ENCODE measurements around the gene SCGB3A2.

Gene SCGB3A2

GRCh38 chr5:147878066-147878759 lies at the start of gene SCGB3A2:
TSS of gene SCGB3A2 (plus strand) at chr5:147878711. CDS start at chr5:147878804, 93 bp downstream.
- Histone ChIP-seq H3K27ac (no peak within 1 kb of the TSS), H3K27me3 (replicated peaks) (no peaks in the 10 kb centered on the region), H3K4me3 (ENCODE audit: low read depth, low read length) (no peak within 1 kb of the TSS), H3K36me3 (replicated peaks) (no peaks in the 10 kb centered on the region)
- in situ Hi-C loops (cut with HindIII; ENCODE audit: low pct_ligation_motif_present, low sequenced_read_pairs): no loop called here
- DNase-seq: no peak
- TF ChIP-seq CTCF (IDR thresholded peaks at IDR 0.05; ENCODE audit: low read depth, low read length, missing control alignments): no peak

- H3K27me3 ChIP-seq (replicated peaks): no peaks in the 10 kb centered on the region
- no peak overlapping the region for H3K27ac ChIP-seq
- in situ Hi-C loops (cut with HindIII; ENCODE audit: low pct_ligation_motif_present, low sequenced_read_pairs): no loop called here
- no peak overlapping the region for H3K4me3 ChIP-seq (ENCODE audit: low read depth, low read length)
- no peaks in the 10 kb centered on the region for H3K36me3 ChIP-seq (replicated peaks)
- no peak for DNase-seq
- no peak for TF ChIP-seq CTCF (IDR thresholded peaks at IDR 0.05; ENCODE audit: low read depth, low read length, missing control alignments)
These were observed 48.5 kb upstream of the SCGB3A2 start for GRCh38 chr5:147830035-147830434.

- Histone ChIP-seq H3K27ac (no peak within 1 kb of the TSS), H3K27me3 (replicated peaks) (no peaks in the 10 kb centered on the region), H3K36me3 (replicated peaks) (no peaks in the 10 kb centered on the region), H3K4me3 (ENCODE audit: low read depth, low read length) (no peak within 1 kb of the TSS)
- no peak for DNase-seq
- in situ Hi-C loops (cut with HindIII; ENCODE audit: low pct_ligation_motif_present, low sequenced_read_pairs): no loop called here
- no peak for TF ChIP-seq CTCF (IDR thresholded peaks at IDR 0.05; ENCODE audit: low read depth, low read length, missing control alignments)
These were observed 47.0 kb upstream of the SCGB3A2 start, which contains the start of gene SPINK1 for GRCh38 chr5:147831465-147831864. TSS of gene SPINK1 (minus strand) at chr5:147831671. CDS start at chr5:147831577, 94 bp downstream.

- no peak overlapping the region for H3K4me3 ChIP-seq (ENCODE audit: low read depth, low read length)
- TF ChIP-seq CTCF (IDR thresholded peaks at IDR 0.05; ENCODE audit: low read depth, low read length, missing control alignments): no peak
- no peaks in the 10 kb centered on the region for H3K36me3 ChIP-seq (replicated peaks)
- no peaks in the 10 kb centered on the region for H3K27me3 ChIP-seq (replicated peaks)
- H3K27ac ChIP-seq: no peak overlapping the region
- in situ Hi-C loops (cut with HindIII; ENCODE audit: low pct_ligation_motif_present, low sequenced_read_pairs): no loop called here
- DNase-seq: no peak
These were observed 46.0 kb upstream of the SCGB3A2 start for GRCh38 chr5:147832541-147832940.

GRCh38 chr5:147835386-147835798 lies 43.1 kb upstream of the SCGB3A2 start:
- no peak for TF ChIP-seq CTCF (IDR thresholded peaks at IDR 0.05; ENCODE audit: low read depth, low read length, missing control alignments)
- Histone ChIP-seq H3K27me3 (replicated peaks) (no peaks in the 10 kb centered on the region), H3K27ac (no peak overlapping the region), H3K4me3 (ENCODE audit: low read depth, low read length) (no peak overlapping the region), H3K36me3 (replicated peaks) (no peaks in the 10 kb centered on the region)
- DNase-seq: no peak
- in situ Hi-C loops (cut with HindIII; ENCODE audit: low pct_ligation_motif_present, low sequenced_read_pairs): no loop called here

GRCh38 chr5:147836439-147836838 lies 42.1 kb upstream of the SCGB3A2 start:
- no peak for DNase-seq
- Histone ChIP-seq H3K36me3 (replicated peaks) (no peaks in the 10 kb centered on the region), H3K27me3 (replicated peaks) (no peaks in the 10 kb centered on the region), H3K27ac (no peak overlapping the region), H3K4me3 (ENCODE audit: low read depth, low read length) (no peak overlapping the region)
- no peak for TF ChIP-seq CTCF (IDR thresholded peaks at IDR 0.05; ENCODE audit: low read depth, low read length, missing control alignments)
- in situ Hi-C loops (cut with HindIII; ENCODE audit: low pct_ligation_motif_present, low sequenced_read_pairs): no loop called here
